ENCODE results near the gene MPL.

MPL gene

DNA sequence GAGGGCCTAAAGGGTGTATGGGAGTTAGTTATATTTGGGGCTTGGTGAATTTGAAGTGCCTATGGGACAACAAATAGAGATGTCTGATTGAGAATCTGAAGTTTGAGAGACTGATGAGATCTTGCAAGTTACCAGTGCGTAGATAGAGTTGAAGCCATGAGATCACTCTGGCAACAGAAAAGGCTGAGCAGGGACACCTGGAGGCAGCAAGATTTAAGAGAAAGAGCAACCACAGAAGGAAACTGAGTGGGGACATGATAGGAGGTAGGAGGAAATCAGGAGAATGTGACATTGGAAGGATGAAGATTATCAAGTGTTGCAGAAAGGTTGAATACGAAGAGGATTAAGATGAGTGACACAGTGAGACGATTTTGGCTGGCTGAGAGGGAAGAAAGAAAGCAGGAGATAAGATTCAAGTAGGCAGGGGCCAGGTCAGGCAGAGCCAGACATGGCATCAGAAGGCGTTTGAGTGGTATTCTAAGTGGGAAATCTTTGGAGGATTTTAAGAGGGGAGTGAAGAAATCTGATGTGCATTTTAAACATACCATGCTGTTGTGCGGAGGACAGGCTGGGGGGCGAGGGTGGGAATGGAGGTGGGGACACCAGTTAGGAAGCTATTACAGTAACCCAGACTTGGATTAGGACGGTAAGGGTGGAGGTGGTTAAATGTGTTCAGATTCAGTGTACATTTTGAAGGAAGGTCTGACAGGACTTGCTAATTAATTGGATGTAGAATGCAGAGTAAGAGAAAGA lies 3.0 kb upstream of the MPL start:
- TF ChIP-seq, protein P1, sequence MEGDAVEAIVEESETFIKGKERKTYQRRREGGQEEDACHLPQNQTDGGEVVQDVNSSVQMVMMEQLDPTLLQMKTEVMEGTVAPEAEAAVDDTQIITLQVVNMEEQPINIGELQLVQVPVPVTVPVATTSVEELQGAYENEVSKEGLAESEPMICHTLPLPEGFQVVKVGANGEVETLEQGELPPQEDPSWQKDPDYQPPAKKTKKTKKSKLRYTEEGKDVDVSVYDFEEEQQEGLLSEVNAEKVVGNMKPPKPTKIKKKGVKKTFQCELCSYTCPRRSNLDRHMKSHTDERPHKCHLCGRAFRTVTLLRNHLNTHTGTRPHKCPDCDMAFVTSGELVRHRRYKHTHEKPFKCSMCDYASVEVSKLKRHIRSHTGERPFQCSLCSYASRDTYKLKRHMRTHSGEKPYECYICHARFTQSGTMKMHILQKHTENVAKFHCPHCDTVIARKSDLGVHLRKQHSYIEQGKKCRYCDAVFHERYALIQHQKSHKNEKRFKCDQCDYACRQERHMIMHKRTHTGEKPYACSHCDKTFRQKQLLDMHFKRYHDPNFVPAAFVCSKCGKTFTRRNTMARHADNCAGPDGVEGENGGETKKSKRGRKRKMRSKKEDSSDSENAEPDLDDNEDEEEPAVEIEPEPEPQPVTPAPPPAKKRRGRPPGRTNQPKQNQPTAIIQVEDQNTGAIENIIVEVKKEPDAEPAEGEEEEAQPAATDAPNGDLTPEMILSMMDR (conservative IDR thresholded peaks at IDR 0.05; ENCODE audit: control insufficient read depth, insufficient read depth, low read depth, low read length), result no peak
- no peak overlapping the region for H3K4me3 ChIP-seq (ENCODE audit: control insufficient read depth, low read depth, low read length)
- no peak for DNase-seq (ENCODE audit: low read depth)

DNA sequence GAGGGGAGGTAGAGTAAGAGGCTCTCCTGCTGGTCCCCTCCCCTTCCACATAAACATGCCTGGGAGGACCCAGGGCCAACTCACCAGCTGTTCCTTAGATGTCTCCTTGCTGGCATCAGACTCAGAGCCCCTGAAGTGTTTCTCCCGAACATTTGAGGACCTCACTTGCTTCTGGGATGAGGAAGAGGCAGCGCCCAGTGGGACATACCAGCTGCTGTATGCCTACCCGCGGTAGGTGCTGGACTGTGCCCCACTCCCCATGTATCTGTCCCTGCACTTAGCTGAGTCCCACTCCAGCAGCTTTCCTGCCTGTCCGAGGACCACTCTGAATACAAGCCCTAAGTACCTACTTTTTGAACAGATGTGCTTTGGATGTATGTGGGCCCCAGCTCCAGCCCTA lies 383 bp downstream of the MPL start:
- TF ChIP-seq, protein P1 (conservative IDR thresholded peaks at IDR 0.05; ENCODE audit: control insufficient read depth, insufficient read depth, low read depth, low read length), result no peak
- DNase-seq (ENCODE audit: low read depth), result no peak
- no peak overlapping the region for H3K4me3 ChIP-seq (ENCODE audit: control insufficient read depth, low read depth, low read length)

DNA sequence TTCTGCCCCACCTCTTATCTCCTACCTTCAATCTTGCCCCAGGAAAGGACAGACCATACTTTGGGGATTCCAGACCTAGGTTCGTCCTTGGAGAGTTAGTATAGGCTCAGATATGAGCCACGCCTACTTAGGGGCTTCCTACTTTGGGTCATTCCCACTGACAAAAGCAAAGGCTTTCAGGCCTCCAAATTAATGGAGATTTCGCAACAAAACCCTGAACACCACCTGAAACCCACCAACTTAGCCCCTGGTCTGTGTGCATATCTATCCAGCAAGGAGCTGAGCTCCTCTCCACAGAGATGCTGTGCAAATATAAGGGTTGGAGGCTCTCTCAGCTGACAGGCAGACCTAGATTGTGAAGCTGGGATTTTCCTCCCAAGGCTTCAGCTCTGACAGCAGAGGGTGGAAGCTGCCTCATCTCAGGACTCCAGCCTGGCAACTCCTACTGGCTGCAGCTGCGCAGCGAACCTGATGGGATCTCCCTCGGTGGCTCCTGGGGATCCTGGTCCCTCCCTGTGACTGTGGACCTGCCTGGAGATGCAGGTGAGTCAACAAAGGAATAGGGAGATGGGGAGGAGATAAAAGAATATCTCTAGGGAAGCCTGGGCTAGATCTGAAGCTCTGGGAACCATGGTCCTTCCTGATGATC lies 2.1 kb downstream of the MPL start:
- no peak for DNase-seq (ENCODE audit: low read depth)
- TF ChIP-seq, protein P1 (conservative IDR thresholded peaks at IDR 0.05; ENCODE audit: control insufficient read depth, insufficient read depth, low read depth, low read length), result no peak
- no peak overlapping the region for H3K4me3 ChIP-seq (ENCODE audit: control insufficient read depth, low read depth, low read length)

DNA sequence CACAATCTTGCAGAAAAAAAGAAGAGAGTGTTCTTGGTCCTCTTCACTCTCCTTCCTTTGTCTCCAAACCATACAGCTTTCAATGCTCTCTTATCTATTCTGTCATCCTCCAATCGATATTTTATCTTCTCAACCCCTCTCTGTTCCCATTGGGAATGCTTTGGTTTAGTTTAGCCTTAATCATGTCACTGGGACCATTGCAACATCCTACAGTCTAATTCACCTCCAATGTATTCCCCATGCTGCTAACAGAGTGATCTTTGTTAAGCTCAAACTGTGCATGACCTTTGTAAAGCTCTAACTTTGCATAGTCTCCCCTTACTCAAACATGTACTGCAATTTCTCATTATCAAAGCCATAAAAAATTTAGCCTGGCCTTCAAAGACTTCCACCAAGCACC lies 2.9 kb downstream of the MPL start:
- no peak overlapping the region for H3K4me3 ChIP-seq (ENCODE audit: control insufficient read depth, low read depth, low read length)
- TF ChIP-seq, protein P1 (conservative IDR thresholded peaks at IDR 0.05; ENCODE audit: control insufficient read depth, insufficient read depth, low read depth, low read length), result no peak
- DNase-seq (ENCODE audit: low read depth), result no peak

DNA sequence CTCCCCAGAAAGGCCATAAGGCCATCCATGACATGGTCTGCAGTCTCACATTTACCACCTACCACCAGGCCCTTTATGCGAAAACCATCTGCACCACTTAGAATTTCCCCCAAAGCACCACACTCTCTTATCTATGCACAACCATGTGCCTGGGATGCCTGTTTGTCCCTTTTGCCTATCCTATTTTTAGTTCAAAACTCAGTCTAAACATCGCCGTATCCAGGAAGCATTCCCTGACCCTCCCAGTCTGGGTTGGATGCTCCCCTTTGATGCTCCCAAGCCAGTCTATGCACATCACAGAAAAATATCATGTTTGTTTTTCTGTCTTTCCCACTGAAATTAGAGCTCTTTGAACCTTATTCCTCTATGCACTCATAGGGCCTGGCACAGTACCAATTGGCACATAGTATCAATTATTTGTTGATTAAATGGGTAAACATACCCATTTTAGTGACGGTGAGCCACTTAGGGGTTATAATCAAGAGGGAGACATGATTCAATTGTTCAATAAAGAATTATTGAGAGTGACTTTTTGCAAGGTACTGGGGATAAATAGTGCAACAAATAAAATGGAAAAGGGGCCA lies 6.7 kb downstream of the MPL start:
- no peak overlapping the region for H3K4me3 ChIP-seq (ENCODE audit: control insufficient read depth, low read depth, low read length)
- TF ChIP-seq, protein P1 (conservative IDR thresholded peaks at IDR 0.05; ENCODE audit: control insufficient read depth, insufficient read depth, low read depth, low read length), result no peak
- no peak for DNase-seq (ENCODE audit: low read depth)

DNA sequence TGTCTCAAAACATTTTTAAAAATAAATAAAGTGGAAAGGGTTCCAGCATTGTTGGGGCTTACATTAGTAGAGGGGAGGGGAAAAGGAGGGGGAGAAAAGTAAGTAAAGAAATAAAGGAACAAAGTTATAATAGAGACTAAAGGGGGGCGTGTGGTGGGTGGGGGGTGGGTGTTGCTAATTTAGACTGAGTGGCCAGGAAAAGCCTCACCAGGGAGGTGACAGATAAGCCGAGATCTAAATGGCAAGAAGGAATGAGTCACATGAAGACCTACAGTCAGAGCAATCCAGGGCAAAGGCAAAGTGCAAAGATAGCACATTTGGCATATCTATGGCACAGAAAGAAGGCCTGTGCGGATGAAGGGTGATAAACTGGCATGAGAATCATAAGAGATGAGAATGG lies 7.5 kb downstream of the MPL start:
- TF ChIP-seq, protein P1 (conservative IDR thresholded peaks at IDR 0.05; ENCODE audit: control insufficient read depth, insufficient read depth, low read depth, low read length), result no peak
- H3K4me3 ChIP-seq (ENCODE audit: control insufficient read depth, low read depth, low read length), result no peak overlapping the region
- no peak for DNase-seq (ENCODE audit: low read depth)

All from fibroblast of mammary gland (primary cell).